ENCODE measurements around the gene CDH4.

CDH4 gene

DNA sequence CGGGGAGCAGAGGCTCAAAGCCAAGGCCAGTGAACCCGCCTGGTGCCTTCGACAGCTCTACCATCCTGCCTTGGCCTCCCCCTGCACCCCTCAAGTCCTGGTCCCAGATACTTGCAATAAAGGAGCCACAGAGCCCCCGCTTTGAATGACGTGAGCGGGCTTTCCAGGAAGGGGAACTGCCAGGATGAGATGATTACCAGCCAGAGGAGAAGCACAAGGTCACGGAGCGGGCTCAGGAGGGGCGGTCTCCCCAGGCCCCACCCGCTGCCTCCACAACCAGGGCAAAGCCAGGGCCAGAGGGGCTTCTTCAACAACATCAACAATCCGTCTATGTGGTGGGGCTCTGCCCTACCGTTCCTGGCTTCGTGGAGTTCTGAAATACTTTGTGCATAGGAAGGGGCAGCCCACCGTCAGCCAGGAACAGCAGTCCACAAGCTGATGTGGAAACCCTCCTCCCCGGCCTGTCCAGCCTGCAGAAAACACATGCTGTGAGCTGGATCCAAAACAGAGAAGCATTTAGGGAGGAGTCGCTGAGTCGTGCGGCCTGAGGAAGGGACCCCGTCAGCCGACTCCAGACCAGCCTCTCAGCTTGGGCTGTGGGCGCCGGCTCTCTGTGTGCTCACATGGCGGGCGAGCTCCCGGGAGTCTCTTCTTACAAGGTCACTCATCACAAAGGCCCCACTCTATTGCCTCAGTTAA is 392.5 kb downstream of the CDH4 start:
- no peak for DNase-seq

DNA sequence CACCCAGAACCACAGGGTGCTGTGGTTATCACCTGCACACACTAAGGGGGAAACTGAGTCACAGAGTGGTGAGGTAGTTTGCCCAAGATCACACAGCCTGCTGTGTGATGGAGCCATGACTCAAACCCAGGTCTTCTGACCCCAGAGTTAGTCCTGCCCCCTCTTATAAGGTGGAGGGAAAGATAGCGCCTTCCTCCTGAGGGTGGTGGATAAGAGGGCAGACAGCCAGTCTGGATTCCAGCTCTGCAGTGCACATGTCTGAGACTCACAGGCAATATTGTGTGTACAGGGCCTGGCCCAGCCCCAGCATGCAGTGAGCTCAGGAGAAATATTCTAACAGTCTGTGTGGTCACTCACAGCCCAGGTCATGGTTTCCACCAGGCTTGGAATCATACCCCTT is 393.7 kb downstream of the CDH4 start:
- no peak for DNase-seq

DNA sequence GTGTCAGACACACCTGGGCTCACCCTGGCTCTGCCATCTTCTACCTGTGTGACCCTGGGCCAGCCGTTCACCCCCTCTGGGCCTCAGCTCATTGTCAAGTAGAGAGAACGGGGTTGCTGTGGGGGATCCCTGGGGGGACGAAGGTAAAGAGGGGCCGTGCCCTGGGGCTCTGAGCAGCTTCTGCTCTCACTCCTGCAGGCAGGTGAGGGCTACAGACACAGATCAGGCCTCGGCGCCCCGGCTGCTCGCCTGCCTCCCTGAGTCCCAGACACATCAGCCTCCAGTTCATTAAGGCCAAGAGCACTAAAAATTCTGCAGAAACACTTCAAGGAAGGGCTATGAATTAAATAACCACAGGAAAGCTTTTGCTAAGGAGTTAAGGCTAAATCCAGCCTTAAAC is 394.4 kb downstream of the CDH4 start:
- DNase-seq: no peak

DNA sequence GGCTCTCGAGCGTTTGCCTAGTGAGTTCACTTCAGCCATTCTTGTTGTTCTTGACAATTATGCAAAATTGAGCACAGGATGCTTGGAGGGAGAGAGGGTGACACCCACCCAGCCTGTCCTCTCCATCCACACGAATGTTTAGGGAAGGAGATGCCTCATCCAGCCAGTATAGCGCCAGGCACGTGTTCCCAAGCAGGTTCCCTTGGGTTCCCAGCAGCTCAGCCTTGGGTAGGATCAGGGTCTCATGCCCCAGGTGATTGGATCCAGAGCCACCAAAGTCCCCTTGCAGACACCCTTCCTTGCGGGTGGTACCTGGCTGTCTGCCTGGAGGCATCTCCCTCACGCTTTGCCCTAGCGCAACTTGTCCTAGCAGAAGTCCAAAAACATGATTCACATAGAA is 394.9 kb downstream of the CDH4 start:
- DNase-seq: no peak

DNA sequence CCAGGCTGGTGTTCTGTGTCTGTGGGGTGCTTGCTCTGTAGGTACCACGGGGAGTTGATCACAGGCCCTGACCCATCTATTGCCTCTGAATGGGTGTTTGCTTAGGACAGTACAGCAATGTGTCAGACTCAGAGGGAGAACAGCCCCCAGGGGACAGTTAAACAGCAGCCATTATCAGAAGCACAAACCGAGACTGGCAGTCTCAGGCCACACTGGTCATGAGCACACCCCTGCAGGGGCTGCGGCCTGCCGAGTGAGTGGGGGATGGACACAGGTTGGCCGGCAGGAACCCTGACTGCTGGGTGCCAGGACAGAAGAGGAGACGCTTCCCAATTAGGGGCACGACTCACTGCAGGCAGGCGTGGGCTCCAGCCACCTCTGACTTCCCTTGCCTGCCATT is 395.6 kb downstream of the CDH4 start:
- no peak for DNase-seq

DNA sequence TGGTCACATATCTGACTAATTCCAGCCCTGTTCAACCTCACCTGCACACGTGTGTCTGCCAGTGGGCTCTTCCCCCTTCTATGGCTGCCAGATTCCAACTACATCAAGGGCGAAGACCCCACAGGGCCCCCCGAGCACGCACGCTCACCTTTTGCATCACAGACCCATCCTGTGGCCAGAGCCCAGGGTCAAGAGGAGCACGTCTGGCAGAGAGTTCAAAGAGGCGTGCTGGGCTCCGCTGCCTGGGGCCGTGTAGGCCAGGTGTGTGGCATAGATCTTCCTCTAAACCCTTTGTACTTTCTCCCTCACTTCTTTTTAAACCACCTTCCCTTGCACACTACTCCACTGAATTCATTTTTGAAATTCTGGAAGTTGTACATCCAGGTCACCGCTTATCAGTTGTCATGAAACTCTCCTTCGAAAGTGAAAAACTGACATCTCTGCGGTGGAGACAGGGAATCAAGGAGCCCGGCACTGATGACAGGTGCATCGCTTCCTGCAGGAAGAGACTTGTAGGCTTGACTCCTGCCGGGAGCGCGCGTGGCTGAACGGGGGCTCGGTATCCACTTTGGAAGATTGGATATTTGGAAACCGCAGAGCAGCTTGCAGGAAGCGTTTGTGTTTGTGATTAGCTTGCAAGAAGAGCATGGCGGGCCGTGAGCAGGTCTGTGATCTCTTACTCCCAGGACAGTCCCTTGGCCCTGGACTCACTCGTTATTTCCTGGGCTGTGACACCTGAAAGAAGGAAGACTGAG is 397.2 kb downstream of the CDH4 start:
- no peak for DNase-seq

DNA sequence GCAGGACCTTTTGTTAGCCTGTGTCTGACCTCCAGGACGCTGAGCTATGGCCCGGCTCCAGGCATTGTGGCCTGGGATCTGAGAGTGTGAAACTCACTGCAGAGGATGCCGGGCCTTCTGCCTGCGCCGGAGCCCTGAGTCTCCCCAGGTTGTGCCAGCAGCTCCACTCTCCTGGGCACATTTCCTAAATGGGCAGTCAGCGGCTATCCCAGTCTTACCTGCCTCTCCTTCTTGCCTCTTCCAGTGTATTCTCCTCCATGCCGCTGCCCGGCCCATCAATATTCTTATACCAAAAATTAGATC is 397.8 kb downstream of the CDH4 start:
- DNase-seq: no peak

DNA sequence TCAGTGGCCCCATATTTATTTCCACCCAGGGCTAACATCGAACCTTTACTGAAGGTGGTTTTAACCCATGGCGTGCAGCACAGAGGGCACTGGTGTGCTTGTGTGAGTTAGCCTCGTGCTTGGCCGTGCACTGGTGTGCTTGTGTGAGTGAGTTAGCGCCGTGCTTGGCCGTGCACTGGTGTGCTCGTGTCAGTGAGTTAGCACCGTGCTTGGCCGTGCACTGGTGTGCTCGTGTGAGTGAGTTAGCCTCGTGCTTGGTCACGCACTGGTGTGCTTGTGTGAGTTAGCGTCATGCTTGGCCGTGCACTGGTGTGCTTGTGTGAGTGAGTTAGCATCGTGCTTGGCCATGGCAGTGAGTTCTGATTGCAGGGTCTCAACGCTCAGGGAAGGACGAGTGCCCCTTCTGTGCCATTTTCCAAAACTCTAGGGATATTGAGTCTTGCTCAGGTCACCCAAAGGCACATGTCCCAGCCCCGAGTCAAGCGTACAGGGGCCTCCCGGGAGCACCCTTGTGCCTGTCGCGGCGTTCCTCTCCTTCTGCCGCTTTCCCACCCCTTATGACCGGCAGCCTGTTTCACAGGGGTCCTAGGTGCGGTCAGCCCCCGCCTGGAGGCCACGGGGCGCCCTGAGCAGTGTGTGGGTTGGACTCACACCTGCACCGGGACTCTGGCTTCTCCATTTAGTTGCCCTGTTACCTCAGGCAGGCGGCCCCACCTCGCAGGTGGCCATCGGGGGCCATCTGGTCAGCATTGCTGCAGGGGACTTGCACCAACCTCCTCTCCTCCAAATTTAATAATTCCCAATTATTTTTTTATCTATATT is 399.1 kb downstream of the CDH4 start:
- DNase-seq: no peak

DNA sequence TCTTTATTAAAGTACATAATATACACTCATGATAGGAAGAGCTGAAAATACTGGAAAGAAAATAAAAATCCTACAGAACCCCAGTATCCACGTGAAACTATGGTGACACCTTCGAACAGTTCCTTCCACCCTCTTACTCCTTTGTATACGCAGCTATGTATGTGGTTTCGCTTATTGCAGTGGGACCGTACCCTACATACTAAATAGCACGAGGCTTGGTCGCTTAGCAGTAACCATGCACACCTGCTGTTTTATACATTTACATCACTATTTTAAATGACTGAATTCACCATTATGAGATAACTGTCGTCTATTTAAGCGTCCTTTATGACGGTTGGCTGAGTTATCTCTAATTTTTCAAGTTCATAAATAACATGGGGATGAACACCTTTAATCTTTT is 400.1 kb downstream of the CDH4 start:
- no peak for DNase-seq

DNA sequence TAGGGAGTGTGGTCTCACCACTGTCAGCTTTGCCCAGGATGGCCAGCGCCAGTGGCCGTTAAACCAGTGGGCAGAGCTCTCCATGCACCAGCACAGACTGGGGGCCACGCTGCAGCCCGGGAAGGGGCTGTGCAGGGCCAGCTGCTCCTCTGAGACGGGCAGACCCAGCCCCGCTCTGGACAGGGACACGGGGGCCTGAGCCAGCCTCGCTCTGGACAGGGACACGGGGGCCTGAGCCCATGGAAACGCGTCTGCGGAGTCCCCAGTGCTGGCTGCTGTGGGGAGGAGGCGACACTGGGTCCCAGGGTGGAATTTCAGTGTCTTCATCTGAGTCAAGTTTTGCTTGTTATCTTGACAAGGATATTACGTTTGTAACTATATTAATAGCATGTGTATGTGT is 402.7 kb downstream of the CDH4 start:
- DNase-seq: no peak

DNA sequence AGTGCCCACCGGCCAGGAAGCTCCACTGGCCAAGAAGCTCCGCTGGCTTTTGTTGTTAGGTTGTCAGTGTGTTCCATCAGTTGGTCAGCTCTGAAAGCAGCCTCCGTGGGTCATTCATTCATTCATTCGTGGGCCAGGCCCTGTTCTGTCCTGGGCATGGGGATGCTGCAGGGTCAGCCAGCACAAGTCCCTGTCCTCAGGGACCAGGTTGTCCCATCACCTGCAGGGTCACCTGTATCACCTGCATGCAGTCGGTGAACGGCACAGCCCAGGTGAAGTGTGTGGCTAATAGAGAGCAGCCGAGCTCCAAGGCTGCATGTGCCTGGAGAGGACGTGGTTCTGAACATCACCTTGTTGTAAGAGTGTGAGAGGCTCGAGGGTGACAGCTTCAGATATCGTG is 403.5 kb downstream of the CDH4 start:
- no peak for DNase-seq

DNA sequence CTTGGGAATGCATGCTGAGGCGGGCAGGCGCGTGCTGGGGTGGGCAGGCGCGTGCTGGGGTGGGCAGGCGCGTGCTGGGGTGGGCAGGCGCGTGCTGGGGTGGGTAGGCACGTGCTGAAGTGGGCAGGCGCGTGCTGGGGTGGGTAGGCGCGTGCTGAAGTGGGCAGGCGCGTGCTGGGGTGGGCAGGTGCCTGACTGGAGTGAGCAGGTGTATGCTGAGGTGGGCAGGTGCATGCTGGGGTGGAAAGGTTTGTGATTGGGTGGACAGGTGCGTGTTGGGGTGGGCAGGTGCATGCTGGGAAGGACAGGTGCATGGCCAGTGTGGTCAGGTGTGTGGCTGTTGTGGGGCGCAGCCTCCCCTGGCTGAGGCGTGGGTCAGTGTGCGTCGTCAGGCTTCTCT is 404.1 kb downstream of the CDH4 start:
- DNase-seq: no peak

DNA sequence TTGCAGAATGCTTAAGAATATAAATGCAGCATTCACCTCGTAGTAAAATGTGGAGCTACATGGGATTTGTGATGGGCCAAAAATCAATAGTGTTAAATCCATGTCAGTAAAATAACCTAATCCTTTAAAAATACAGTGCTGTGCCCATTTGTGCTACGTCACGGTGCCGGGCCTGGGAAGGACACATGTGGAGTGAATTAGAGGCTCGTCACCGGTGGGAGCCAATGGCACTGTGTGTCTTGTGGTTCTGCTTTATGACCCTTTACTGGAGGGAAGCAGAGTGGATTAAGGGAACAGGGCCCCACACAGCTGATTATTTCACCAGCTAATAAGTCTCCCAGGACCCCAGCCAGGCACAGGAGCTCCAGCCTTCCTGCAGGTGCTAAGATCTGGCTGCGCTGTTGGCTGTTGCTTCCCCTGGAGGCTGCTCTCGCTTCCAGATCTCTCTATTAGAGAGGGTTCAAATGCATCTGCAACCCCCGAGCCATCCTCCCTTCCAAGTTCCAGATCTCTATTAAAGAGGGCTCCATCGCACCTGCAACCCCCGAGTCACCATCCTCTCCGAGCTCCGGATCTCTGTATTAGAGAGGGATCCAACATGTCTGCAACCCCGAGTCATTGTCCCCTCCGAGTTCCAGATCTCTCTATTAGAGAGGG is 405.8 kb downstream of the CDH4 start:
- no peak for DNase-seq

DNA sequence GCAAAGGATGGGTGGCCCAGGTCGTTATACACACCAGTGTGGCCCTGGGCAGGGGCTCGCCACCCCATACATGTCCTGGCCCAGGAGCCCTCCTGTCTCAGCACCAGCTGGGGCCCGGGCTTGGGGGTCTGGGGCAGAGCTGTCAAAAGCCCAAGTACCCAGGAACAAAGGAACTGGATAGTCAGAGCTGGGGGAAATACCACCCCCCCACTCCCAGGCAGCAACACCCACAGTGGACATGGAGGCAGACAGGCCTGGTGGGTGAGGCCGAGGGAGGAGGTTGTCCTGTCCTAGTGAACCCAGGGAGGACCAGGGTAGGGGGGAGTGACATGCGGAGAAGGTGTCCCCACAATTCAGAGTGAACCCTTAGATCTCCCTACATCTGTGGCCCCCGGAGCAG is 406.5 kb downstream of the CDH4 start:
- no peak for DNase-seq

DNA sequence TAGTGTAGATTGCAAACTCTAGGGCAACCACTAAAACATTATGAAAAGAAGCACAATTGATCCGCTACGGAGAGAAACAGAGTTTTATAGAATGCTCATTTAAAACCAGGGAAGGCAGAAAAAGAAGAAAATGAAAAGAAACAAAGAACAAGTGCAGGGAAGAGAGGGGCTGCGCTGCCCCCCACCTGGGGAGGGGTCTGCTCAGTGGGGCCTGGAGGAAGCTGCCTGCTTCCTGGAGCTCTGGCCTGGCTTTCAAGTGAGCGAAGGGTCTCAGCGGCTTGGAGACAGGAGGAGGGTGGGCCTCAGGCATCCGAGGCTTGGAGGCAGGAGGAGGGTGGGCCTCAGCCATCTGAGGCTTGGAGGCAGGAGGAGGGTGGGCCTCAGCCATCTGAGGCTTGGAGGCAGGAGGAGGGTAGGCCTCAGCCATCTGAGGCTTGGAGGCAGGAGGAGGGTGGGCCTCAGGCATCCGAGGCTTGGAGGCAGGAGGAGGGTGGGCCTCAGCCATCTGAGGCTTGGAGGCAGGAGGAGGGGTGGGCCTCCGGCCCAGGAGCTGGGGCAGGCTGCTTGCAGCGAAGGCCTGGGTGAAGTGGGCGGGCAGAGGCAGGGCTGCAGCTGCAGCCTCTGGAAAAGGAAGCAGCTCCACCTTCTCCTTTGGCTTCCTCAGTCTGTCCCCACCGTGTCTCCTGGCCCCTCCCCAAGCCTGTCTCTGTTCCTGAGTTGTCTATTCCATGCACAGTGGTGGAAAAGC is 407.4 kb downstream of the CDH4 start:
- no peak for DNase-seq

DNA sequence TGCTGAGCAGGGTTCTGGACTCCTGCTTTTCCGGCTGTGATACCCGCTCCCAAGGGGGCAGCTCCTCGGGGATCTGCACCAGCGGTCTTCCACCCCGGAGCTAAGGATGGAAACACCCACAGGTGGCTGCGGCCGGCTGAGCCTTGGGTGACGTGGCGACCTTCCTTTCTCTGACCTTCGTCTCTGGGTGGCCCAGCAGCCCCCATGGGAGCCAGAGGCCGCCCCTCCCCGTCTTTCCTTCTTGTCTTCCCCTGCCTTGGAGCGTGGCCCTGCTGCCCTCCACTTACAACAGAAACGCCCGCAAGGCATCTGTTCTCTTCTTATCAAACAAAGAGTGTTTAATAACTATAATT is 407.9 kb downstream of the CDH4 start:
- no peak for DNase-seq

DNA sequence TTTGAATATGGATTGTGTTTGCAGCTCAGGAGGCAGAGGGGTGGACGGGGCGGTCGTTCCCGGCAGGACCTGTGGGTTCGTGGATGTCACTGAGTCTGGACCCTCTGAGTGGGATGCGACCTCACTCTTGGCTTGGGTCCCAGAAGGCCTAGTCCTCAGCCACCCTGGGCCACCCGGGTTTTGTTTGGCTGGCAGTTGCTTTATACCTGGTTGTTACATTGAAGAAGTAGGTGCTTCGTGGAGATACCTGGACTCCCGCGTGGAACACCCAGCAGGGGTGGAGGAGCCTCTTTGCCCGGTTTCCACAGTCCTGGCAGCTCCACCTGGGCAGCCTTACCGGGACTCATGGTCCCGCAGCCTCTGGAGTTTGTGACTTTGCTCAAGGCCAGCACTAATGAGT is 408.5 kb downstream of the CDH4 start:
- DNase-seq: no peak

DNA sequence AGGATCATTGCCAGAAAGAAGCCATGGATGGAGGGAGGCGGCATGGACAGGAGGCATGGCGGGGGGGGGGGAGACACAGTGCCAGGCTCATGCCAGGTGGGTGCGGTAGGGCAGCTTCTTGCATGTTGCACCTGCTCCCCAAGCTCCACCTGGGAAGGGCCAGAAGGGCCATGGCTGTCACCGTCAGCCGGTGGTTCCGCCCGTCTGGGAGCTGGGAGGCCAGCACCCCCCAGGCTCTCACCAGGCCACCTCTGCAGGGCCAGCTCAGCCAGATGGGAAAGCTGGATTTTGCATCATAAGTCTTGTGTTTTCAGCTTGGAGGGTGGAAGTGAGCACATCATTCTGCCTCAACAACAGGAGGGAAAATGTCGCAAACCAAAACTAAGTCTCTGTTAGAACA is 409.0 kb downstream of the CDH4 start:
- no peak for DNase-seq

DNA sequence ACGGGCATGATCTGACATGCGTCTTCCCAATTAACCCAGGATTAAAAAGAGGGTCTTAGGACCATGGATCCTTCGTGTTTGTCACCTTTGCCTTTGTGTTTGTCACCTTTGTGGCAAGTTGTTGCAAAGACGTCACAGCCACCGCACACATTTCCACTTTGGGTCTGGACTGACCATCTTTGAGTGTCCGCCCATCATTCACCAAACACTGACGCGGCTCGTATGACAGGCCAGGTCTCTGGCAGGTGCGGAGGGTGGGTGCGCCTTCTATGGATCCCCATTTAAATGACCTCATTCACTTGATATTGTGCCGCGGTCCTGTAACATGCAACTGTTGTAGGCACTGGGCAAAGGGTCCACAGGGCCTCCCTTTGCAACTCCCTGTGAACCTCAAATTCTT is 409.5 kb downstream of the CDH4 start:
- no peak for DNase-seq

DNA sequence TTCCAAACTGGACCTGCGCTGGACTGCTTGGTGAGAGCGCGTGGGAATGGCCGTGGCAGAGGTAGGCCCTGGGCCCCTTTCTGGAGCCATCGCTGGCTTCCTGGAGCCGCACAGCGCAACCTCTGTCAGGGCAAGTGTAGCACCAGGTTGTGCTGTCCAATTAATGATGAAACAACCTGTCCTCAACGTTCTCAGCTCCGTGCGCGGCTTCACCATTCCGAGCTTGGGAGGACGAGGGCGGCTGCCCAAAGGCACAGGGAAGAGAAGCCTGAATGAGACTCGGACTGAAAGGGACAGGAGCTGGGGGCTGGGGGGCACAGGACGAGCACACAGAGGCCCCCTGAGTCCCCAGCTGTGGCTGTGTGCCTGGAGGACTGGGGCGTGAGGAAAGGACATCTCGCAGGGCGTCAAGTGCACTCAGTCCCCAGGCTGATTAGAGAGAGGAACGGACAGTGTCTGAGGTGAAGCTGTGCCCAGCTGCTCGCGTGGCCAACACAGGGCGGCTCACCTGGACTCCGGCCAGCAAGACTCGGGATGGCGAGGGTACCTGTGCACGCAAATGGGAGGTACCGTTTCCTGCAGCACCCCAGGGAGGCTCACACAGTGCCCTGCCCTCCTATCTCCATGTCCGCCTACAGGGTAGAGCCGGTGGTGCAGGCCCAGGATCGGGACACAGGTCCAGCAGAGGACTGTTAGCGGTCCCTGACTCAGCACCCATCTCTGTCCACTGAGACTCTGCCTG is 410.3 kb downstream of the CDH4 start:
- DNase-seq: no peak

DNA sequence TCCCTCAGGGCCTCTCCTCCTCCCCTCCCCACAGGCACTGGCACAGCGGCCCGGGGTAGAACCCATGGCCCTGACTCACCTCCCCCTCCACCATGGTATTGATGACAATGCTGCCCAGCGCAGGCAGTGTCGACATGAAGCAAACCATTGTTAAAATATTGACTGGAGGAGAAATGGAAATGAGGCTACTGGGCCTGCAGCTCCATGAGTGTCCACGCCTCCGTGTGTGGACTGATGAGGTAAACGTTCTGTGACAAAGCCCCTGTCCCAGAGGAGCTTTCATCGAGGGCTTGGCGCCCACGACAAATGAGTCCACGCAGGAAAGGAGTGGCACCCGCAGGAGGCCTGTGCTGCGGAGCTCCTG is 410.9 kb downstream of the CDH4 start:
- DNase-seq: no peak
